Measurements from ENCODE around the gene SHISA6. TPM values are rescaled to one million over a fixed set of nuclear protein-coding genes. Genes with fewer than 3 reads are reported as not detected.

SHISA6 gene
- polyA plus RNA-seq, 1 of the 3 experiments (the other 2 are of a cell fraction): not detected

GRCh38 chr17:11195801-11196200 lies 45.2 kb upstream of the SHISA6 start:
- H3K4me3 ChIP-seq (ENCODE audit: low read depth in 2 of 2, low read length in 1 of 2): no peak overlapping the region
- H3K9ac ChIP-seq: no peak overlapping the region
- H3K9me3 ChIP-seq: no peaks in the 10 kb centered on the region
- no peaks in the 10 kb centered on the region for H3K9me2 ChIP-seq
- H3K4me1 ChIP-seq (ENCODE audit: control insufficient read depth in 1 of 2, insufficient read depth in 2 of 2, low read depth in 1 of 2, low read length in 1 of 2): no peaks in the 10 kb centered on the region
- TF ChIP-seq, protein P1, sequence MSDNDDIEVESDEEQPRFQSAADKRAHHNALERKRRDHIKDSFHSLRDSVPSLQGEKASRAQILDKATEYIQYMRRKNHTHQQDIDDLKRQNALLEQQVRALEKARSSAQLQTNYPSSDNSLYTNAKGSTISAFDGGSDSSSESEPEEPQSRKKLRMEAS (IDR thresholded peaks at IDR 0.05; ENCODE audit: low read depth): no peak
- TF ChIP-seq FOXJ3 (CRISPR knock-in tag; IDR thresholded peaks at IDR 0.05): no peak
- TF ChIP-seq RAD21 (IDR thresholded peaks at IDR 0.05; ENCODE audit: low read length): no peak
- no peak for TF ChIP-seq YY1 (IDR thresholded peaks at IDR 0.05; ENCODE audit: low read depth)
- no peak for TF ChIP-seq FOSL2 (IDR thresholded peaks at IDR 0.05; ENCODE audit: borderline replicate concordance, low read depth)
- no peak for TF ChIP-seq TCF12 (IDR thresholded peaks at IDR 0.05)
- no peak for TF ChIP-seq EZH2phosphoT487 (IDR thresholded peaks at IDR 0.05; ENCODE audit: borderline replicate concordance, low read depth)
- TF ChIP-seq NFIC (IDR thresholded peaks at IDR 0.05; ENCODE audit: borderline replicate concordance): no peak
- no peak for TF ChIP-seq TEAD4 (IDR thresholded peaks at IDR 0.05; ENCODE audit: borderline replicate concordance, insufficient read depth)
- no peak for TF ChIP-seq EP300 (IDR thresholded peaks at IDR 0.05; ENCODE audit: borderline replicate concordance in 1 of 2, low read depth in 1 of 2, low read length in 1 of 2)
- no peak for TF ChIP-seq IRF3 (IDR thresholded peaks at IDR 0.05; ENCODE audit: low read depth, low read length)
- ChIA-PET CTCF (no interaction called here), POLR2A (no interaction called here)
- DNase-seq: no peak
- H3K27me3 ChIP-seq (ENCODE audit: insufficient read depth): no peaks in the 10 kb centered on the region
- H2AFZ ChIP-seq (ENCODE audit: low read depth): no peak overlapping the region
- no peaks in the 10 kb centered on the region for H3K79me2 ChIP-seq (ENCODE audit: insufficient read depth)
- no peaks in the 10 kb centered on the region for H3K36me3 ChIP-seq (replicated peaks in 1 of 2; ENCODE audit: control insufficient read depth in 1 of 2, insufficient read depth in 2 of 2, low read length in 1 of 2)
- H3F3A ChIP-seq (replicated peaks; ENCODE audit: insufficient read depth): no peaks in the 10 kb centered on the region
- H4K20me1 ChIP-seq (ENCODE audit: insufficient read depth): no peaks in the 10 kb centered on the region
- no peak overlapping the region for H3K27ac ChIP-seq (ENCODE audit: low read depth in 2 of 2, low read length in 1 of 2)
- 15% methylated on average over 2 of the region's 2 CpGs for WGBS (ENCODE audit: low lambda C conversion rate)
- H3K4me2 ChIP-seq: no peak overlapping the region

DNA sequence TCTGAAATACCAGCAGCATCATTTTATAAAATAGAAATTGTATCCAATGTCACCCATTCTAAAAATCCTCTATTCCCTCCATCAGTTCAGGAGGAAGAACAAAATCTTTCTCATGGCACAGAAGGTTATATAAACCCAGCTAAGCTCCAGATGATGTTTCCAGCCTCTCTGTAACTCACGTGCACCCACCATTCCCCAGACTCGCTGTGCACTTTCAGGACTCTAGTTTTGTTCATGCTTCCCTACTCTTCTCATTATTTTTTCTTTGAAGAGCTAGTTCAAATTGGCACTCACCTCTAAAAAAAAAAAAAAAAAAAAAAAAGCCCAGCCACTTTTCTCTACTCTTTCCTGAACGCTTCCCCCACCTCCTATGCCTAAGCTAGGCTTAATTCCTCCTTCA lies 36.0 kb upstream of the SHISA6 start:
- Histone ChIP-seq H3K9ac (no peak overlapping the region), H3K4me2 (no peak overlapping the region), H3F3A (replicated peaks; ENCODE audit: insufficient read depth) (no peaks in the 10 kb centered on the region), H3K79me2 (ENCODE audit: insufficient read depth) (no peaks in the 10 kb centered on the region), H4K20me1 (ENCODE audit: insufficient read depth) (no peaks in the 10 kb centered on the region), H2AFZ (ENCODE audit: low read depth) (no peak overlapping the region), H3K27me3 (ENCODE audit: insufficient read depth) (no peaks in the 10 kb centered on the region), H3K36me3 (replicated peaks in 1 of 2; ENCODE audit: control insufficient read depth in 1 of 2, insufficient read depth in 2 of 2, low read length in 1 of 2) (no peaks in the 10 kb centered on the region), H3K4me1 (ENCODE audit: control insufficient read depth in 1 of 2, insufficient read depth in 2 of 2, low read depth in 1 of 2, low read length in 1 of 2) (no peaks in the 10 kb centered on the region), H3K9me3 (no peaks in the 10 kb centered on the region), H3K9me2 (no peaks in the 10 kb centered on the region), H3K4me3 (ENCODE audit: low read depth in 2 of 2, low read length in 1 of 2) (no peak overlapping the region), H3K27ac (ENCODE audit: low read depth in 2 of 2, low read length in 1 of 2) (no peak overlapping the region)
- 2% methylated on average over 3 of the region's 3 CpGs for WGBS (ENCODE audit: low lambda C conversion rate)
- POLR2A ChIA-PET: no interaction called here
- CTCF ChIA-PET: interaction anchor here (0.9 kb wide), 1 partner anchor 329 kb away, joined by 3 read pairs; no protein-coding TSS in a partner anchor
- TF ChIP-seq TAF1 (IDR thresholded peaks at IDR 0.05; ENCODE audit: borderline replicate concordance, low read depth, low read length) (no peak), GABPA (IDR thresholded peaks at IDR 0.05; ENCODE audit: low read depth) (no peak), FOXM1 (IDR thresholded peaks at IDR 0.05; ENCODE audit: low read depth) (no peak), SMC3 (IDR thresholded peaks at IDR 0.05; ENCODE audit: low read depth, low read length) (no peak), RCOR1 (IDR thresholded peaks at IDR 0.05; ENCODE audit: low read length) (no peak), ELF1 (IDR thresholded peaks at IDR 0.05) (no peak), FOXJ3 (CRISPR knock-in tag; IDR thresholded peaks at IDR 0.05) (no peak), NFIC (IDR thresholded peaks at IDR 0.05; ENCODE audit: borderline replicate concordance) (no peak), JUND (IDR thresholded peaks at IDR 0.05) (no peak), MXI1 (IDR thresholded peaks at IDR 0.05; ENCODE audit: low read depth, low read length) (no peak), NRF1 (IDR thresholded peaks at IDR 0.05; ENCODE audit: low read depth, low read length) (no peak), RAD21 (IDR thresholded peaks at IDR 0.05; ENCODE audit: low read length) (no peak), FOSL2 (IDR thresholded peaks at IDR 0.05; ENCODE audit: borderline replicate concordance, low read depth) (no peak), TEAD4 (IDR thresholded peaks at IDR 0.05; ENCODE audit: borderline replicate concordance, insufficient read depth) (no peak), EZH2phosphoT487 (IDR thresholded peaks at IDR 0.05; ENCODE audit: borderline replicate concordance, low read depth) (no peak)
- TF ChIP-seq, protein P2, sequence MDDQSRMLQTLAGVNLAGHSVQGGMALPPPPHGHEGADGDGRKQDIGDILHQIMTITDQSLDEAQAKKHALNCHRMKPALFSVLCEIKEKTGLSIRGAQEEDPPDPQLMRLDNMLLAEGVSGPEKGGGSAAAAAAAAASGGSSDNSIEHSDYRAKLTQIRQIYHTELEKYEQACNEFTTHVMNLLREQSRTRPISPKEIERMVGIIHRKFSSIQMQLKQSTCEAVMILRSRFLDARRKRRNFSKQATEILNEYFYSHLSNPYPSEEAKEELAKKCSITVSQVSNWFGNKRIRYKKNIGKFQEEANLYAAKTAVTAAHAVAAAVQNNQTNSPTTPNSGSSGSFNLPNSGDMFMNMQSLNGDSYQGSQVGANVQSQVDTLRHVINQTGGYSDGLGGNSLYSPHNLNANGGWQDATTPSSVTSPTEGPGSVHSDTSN (IDR thresholded peaks at IDR 0.05): no peak
- DNase-seq: no peak

All from SK-N-SH (cell line).